ENCODE results near the gene RERE. TPM values are rescaled to one million over a fixed set of nuclear protein-coding genes. Genes with fewer than 3 reads are reported as not detected.

Gene RERE
- total RNA-seq, 1 donor from 2014 or later: 114 TPM

DNA sequence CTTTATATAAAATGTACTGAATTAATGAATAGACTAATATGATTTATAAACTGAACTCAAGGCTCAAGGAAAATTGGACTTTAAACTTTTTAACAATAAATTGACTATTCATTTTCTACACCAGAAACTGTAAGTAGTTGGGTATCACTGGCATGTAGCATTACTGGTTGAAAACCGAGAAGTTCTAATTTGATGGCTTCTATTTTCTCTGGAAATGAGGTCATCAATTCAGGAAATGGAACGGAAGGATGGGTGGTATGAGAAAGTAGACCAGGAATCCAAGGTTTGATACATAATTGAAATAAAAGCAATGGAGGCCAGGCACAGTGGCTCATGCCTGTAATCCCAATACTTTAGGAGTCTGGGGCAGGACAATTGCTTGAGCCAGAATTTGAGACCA is 50.4 kb downstream of the RERE start:
- no peak for ATAC-seq (ENCODE audit: poor library complexity)
- intact Hi-C loops (cut with DNase I): no loop called here
- DNase-seq: no peak

DNA sequence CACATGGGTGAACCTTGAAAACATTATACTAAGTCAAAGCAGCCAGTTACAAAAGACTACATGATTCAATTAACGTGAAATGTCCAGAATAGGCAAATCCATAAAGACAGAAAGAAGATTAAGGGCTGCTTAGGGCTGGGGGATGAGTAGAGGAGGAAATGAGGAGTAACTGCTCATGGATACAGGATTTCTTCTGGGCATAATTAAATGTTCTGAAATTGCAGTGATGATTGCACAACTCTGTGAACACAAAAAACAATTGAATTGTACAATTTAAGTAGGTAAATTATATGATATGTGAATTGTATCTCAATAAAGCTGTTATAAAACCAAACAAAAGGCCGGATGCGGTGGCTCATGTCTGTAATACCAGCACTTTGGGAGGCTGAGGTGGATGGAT is 52.2 kb downstream of the RERE start:
- ATAC-seq (ENCODE audit: poor library complexity): no peak
- no peak for DNase-seq
- intact Hi-C loops (cut with DNase I): no loop called here

DNA sequence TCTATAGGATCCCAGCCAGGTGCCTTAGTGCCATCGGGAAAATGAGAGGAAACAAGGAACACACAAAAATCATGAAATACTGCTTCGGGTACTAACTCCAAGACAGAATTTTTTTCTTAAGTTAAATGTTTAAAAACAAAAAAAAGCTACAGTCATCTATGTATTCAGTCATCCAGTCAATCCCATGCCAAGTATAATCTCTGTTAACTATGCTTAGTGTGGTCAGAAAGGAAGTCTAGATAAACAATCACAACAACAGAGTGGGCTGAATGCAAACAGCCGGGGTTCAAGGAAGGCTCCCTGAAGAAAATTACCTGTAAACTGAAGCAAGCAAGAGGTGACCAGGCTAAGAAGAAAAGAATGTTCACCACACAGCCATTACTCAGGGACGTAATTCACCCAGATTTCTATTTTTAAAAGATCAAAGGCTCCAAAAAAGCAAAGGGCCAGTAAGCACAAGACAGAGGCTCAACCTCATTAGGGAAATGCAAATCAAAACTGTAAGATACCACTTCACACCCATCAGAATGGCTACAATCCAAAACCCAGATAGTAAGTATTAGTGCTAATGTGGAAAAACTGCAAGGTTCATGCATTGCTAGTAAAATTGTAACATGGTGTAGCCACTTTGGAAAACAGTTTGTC is 53.0 kb downstream of the RERE start:
- DNase-seq: no peak
- no peak for ATAC-seq (ENCODE audit: poor library complexity)
- intact Hi-C loops (cut with DNase I): no loop called here

DNA sequence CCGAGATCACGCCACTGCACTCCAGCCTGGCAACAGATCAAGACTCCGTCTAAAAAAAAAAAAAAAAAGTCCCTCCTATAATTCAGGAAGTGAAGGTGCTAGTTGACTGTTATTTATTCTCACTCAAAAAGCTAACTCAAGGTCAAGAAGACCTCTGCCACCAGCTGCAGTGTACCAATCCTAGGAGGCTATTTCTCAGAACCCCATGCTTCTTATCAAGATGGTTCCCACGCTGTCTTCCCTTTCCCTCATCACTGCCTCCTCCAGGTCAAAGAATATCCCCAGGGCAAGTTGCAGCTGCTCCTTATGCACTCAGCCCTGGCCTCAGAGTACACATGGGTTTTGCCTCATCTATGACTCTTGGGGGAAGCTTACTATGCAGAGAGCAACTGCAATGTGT is 53.6 kb downstream of the RERE start:
- intact Hi-C loops (cut with DNase I): no loop called here
- peak; percentile 38 for ATAC-seq (ENCODE audit: poor library complexity)
- DNase-seq: no peak

DNA sequence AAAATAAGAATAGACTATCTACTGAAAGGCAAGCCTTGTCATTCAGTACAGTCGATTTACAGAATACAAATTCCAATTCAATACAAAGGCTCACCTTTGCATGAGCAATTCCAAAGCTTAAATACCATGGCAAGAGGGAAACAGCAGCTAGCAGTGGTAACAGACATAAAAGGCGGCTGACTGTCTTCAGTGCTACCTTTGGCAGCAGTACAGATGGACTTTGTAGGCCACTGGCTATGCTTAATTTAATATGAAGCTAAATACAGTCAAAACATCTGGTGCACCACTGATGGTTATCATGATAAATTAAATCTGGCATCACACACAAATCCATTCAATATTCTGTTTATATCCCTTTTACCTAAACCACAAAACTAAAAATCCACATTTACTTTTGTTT is 62.4 kb downstream of the RERE start:
- intact Hi-C loops (cut with DNase I): no loop called here
- ATAC-seq (ENCODE audit: poor library complexity): no peak
- no peak for DNase-seq

DNA sequence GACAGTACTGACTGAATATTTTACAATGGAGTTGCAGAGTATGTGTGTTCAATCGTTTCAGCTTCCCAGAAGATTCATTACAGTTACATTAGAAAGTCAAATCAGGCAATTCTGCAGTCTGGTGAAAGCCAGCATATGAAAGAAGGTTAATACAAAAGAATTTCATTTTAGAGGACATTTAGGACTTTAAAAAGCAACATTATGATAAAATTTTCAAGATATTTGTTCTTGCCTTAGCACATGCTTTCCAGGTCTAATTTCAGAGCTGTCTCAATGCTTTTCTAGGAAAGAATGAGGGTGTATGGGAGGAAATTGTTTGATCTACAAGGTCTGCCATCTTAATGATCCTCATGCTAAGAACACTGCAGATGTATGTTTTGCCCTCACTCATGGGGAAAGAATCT is 63.2 kb downstream of the RERE start:
- DNase-seq: no peak
- intact Hi-C loops (cut with DNase I): no loop called here
- ATAC-seq (ENCODE audit: poor library complexity): no peak

DNA sequence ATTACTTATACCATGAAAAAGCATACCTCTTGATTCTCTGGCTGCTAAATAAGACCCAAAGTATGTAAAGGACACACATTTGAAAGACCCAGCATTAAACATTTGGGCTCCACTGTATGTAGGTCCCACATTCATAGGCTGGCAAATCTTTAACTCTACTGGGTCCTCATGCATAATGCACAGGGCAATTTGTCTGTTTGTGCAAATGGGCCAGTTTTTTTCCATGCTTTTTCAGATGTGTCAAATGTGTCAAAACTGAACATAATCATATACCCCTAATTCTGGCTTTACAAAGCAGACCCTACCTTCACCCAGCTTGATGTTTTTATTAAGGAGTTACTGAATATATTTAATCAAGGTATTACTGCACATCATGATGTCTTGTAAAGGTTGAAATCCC is 63.7 kb downstream of the RERE start:
- intact Hi-C loops (cut with DNase I): no loop called here
- no peak for DNase-seq
- ATAC-seq (ENCODE audit: poor library complexity): no peak

DNA sequence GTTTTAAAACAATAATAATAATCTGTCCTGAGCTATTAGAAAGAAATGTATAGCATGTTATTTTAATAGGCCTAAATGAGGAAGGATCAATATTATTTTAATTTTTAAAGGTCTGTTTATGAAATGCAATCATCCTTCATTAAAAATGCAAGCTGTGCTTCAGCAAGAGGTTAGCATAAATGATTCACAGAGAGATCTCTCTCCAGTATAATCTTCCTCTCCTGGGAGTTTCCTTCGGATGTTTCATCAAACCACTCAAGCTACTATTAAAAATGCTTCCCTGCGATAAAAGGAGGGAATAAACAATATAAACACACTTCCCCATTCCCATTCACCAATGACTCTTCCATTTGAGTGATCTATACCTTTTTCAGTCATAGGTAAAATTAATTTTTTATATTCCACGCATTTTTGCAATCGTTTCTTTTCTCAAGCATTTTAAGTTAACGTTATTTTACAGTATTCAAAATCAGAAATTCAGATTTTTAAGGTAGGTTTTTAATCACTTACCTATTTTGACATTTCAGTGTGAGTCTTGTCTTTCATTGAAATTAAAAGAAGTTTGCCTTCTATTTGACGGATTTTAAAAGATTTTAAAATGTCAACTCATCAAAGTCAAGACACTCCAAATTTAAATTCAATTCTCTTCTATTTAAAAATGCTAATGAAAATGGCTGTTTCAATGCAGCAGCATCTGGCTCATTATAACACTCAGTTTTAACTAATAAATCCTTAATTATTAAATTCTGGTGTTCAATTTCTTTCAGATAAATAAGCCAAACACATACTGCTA is 64.3 kb downstream of the RERE start:
- no peak for DNase-seq
- intact Hi-C loops (cut with DNase I): no loop called here
- no peak for ATAC-seq (ENCODE audit: poor library complexity)

DNA sequence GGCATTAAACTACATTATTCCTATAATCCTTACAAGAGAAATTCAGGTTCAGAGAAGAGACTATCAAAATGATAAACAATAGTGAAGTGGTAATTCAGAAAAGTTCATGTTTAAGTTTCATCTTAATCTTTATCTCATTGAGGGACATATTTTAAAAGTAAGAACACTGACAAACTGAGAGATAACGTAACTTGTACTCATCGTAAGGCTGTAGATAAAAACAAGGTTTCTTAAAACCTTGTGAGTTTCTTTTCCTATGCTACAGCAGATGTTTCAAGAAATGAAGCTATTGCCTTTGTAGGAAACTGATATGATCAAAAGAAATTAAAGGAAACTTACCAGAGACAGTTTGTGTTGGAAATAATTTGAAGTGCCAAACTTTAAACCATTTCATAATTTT is 65.0 kb downstream of the RERE start:
- intact Hi-C loops (cut with DNase I): no loop called here
- no peak for DNase-seq
- ATAC-seq (ENCODE audit: poor library complexity): no peak

DNA sequence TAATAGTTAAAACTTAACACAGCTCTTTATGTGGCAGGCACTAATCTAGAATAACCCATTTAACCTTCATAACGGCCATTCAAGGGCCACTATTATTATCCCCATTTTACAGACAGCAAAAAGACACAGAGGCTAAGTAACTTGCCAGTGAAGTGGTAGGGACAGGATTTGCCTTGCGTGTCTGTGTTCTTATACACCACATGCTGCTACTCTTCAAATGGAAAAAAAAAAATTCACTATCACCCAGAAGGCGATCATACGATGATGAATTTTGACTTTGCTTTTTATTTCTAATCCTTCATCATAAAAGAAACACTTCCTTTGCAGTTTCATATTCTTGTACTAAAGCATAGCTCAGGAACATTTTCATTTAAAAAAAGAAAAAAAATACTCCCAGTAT is 65.5 kb downstream of the RERE start:
- intact Hi-C loops (cut with DNase I): no loop called here
- DNase-seq (no peak), ATAC-seq (ENCODE audit: poor library complexity) (no peak)

DNA sequence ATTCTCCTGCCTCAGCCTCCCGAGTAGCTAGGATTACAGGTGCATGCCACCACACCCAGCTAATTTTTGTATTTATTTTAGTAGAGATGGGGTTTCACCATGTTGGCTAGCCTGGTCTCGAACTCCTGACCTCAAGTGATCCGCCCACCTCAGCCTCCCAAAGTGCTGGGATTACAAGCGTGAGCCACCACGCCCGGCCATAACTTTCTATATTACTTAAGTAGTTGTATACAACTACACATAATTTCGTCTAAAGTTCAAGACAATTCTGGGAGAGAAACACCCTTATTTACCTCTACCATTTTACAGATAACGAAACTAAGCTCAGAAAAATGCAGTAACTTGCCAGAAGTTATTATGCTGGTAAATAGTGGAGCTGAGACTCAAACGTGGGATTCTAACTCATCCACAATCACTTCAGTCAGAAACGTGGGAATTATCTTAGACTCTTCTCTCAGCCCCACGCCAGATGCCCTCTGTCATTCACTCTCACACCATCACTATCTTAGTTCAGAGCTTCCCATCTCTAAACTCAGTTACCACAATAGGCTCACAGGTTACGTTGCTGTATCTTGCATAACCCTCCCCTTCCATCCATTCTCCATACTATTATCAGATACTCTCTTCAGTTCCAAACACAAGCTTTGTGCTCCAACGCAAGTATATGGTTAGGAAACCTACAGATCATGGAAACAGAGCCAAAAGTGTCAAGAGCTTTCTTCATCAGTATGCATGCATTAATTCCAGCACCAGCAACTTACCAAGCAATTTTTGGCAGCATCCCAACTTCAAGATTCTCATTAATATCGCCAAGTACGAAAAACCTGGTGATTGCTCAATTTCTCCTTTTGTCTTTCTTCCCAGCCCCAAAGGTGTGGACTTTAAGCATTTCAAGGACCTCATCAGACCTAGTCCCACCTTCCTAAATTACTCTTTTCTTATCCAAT is 69.3 kb downstream of the RERE start:
- DNase-seq: no peak
- no peak for ATAC-seq (ENCODE audit: poor library complexity)
- intact Hi-C loops (cut with DNase I): no loop called here

DNA sequence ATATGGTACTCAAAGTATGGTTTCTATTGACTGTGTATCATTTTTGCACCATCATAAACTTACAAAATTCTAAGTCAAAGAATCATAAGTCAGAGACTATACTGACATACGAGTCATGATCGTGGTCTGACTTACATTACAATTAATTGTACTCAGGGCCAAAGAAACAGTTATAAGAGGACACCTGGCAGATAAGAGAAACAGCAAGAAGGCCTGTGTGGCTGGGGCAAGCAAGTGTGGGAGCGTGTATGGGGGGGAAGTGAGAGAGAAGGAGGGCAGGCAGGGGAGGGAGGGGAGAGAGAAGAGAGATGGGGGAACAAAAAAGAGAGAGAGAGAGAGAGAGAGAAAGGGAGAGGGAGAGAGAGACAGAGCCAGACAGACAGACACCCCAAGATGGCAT is 70.9 kb downstream of the RERE start:
- DNase-seq (no peak), ATAC-seq (ENCODE audit: poor library complexity) (no peak)
- intact Hi-C loops (cut with DNase I): no loop called here

DNA sequence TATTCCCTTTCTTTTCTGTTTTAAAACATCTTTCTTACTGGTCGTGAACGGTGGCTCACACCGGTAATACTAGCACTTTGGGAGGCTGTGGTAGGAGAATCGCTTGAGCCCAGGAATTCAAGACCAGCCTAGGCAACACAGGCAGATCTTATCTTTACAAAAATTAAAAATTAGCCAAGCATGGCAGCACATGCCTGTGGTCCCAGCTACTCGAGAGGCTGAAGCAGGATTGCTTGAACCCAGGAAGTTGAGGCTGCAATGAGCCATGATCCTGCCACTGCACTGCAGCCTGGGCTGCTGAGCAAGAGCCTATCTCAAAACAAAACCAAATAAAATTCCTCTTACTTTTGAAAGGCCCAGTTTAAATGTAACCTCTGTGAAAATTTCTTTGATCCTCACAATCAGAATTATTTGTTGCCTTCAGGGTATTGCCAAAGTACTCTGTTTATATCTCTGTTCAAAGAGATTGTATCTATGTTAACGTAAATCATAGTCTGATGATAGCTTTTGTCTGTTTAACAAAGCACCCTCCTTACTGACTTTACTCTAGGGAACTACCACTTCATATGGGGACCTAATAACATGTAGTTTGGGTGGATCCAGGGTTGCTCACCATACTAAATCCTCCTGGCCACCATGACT is 71.6 kb downstream of the RERE start:
- no peak for DNase-seq
- ATAC-seq (ENCODE audit: poor library complexity): no peak
- intact Hi-C loops (cut with DNase I): no loop called here

DNA sequence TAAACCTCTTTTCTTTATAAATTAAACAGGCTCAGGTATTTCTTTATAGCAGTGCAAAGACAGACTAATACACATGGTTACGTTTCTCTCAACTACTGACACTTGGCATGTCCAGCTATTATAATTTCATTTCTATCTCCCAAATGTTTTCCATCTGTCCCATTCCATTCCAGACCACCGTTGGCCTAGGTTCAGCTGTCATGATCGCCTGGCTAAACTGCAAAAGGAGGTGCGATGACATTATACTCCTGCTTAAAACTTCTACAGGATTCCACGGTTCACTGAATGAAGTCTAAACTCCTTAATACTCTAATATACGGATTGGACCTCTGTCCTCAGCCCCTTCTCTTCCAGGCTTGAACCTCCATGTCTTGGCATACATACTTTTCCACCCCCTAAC is 72.1 kb downstream of the RERE start:
- DNase-seq (no peak), ATAC-seq (ENCODE audit: poor library complexity) (no peak)
- intact Hi-C loops (cut with DNase I): no loop called here

DNA sequence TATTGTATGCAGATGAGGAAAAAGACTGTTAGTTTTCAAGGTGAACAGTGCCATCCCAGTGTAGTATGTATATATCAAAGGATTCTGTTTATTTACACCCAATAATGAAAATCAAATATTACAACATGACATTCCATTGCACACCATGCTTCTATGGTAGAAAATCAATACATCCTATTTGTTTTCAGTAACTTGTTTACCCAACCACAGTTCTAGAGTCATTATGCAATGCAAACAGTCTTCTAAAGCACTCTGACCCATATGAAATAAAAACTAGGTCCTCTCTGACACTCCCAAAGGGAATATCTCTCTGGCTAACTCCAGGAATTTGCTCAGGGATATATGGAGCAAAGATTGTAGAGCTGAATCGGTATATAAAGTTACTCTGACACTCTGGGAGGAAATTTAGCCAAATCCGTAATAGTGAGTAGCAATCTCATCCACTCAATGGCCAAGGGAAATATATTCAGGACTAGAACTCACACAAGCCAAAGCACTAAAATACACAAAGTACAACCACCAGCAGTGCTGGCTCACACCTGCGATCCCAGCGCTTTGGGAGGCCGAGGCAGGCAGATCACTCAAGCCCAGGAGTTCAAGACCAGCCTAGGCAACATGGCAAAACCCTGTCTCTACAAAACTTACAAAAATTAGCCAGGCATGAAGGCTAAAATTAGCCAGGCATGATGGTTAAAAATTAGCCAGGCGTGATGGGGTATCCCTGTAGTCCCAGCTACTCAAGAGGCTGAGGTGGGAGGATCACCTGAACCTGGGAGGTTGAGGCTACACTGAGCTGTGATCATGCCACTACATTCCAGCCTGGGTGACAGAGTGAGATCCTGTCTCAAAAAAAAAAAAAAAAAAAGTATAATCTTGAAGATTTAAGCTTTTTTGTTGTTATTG is 75.2 kb downstream of the RERE start:
- intact Hi-C loops (cut with DNase I): no loop called here
- no peak for DNase-seq
- ATAC-seq (ENCODE audit: poor library complexity): no peak

DNA sequence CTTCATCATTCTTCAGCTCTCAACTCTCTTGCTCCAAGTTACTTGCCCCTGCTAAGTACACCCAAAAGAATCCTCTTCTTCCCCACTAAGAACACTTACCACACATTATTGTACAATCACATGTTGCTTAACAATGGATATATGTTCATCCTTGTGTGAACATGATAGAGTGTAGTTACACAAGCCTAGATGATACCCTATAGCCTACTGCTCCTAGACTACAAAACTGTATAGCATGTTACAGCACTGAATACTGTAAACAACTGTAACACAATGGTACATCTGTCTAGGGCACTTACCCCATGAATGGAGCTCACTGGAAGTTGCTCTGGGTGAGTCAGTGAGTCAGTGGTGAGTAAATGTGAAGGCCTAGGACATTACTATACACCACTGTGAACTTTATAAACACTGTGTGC is 77.4 kb downstream of the RERE start:
- DNase-seq (no peak), ATAC-seq (ENCODE audit: poor library complexity) (no peak)
- intact Hi-C loops (cut with DNase I): no loop called here

DNA sequence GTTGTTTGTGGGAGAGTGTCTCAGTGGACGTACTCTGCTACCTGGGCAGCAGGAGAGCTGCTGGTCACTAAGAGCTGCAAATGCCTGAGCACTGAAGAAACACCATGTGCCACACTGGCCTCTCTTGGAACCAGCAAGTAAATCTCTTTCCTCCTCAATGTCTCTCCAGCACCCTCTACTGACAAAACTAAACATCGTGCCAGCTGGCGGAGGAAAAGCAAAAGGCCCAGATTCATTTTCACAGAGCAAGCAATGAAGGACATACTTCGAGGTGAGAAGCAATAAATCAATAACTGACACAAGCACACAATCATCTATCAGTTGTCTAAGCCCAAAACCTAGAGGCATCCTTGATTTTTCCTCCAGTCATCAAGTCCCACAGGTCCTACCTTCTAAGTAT is 78.1 kb downstream of the RERE start:
- ATAC-seq (ENCODE audit: poor library complexity) (no peak), DNase-seq (no peak)
- intact Hi-C loops (cut with DNase I): no loop called here

DNA sequence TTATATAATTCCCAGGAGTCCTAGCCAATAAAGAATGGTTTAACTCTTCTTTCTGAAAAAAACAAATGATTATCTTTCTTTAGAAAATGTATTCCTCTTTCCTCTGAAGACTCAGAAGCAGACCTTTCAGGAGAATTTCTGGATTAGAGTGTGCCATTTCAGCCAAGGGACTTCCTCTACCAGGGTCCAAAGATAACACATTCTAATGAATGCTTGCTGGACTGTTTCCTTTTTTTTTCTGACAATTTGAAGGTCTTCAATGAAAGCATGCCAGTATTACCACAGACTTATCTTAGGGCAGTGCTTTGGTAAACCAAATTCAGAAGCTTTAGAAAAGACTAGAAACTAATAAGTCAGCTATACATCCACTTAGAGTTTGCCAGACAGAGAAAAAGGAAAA is 80.5 kb downstream of the RERE start:
- intact Hi-C loops (cut with DNase I): no loop called here
- no peak for ATAC-seq (ENCODE audit: poor library complexity)
- no peak for DNase-seq
